Esophagus muscularis mucosa (tissue), 3 donors: ENCODE results near the gene TTBK1.

Source experiments
- CTCF ChIP-seq, 3 experiments: fragments of 200-600 bp in 2 of 3; fragments of 450-650 bp in 1 of 3; sonication (generic) in 2 of 3; IDR thresholded peaks; one replicate each; pipeline ENCODE4 v1.5.1; 2017 to 2019; ENCODE audit warnings: antibody characterized with exemption in 3 of 3, mild to moderate bottlenecking in 2 of 3, moderate library complexity in 1 of 3
- POLR2A ChIP-seq: fragments of 450-650 bp; IDR thresholded peaks from one replicate; pipeline ENCODE4 v1.6.1; 2017; ENCODE audit warnings: antibody characterized with exemption, moderate library complexity, mild to moderate bottlenecking, low read depth

- TF ChIP-seq CTCF (IDR thresholded peaks at IDR 0.05) (no peak), POLR2A (no peak)
Observed at GRCh38 chr6:43239054-43239453, 4.2 kb upstream of the TTBK1 start.
